ENCODE measurements around the gene TCEA2.
A peak's percentile ranks its signal among the peaks of the same experiment; 100 is the strongest.

TCEA2 gene

DNA sequence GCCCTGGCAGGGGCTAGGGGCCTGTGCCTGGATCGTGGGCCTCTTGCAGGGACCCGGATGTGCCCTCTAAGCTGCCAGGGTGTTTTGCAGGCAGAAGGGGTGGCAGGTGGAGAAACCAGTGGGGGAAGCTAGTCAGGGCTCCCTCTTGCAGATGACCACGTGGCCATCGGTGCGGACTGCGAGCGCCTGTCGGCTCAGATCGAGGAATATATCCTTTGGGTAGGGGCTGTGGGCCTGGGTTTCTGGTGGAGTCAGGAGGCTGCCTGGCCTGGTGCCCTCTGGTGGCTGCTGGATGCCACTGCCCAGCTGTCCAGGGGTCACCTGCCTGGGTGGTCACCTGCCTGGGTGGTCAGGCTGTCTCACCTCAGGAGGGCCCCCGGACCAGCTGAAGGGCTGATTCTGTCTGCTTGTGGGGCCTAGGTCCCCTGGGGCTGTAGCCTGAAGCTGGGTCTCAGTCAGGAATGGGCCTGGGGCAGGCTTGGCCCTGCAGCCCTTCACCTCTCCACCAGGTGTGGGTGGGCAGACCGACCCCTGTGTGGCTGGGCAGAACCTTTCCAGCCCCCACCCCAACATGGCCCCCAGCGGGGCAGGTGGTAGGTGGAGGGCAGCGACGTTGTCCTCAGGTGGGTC lies 6.7 kb downstream of the TCEA2 start:
- Mint-ChIP-seq H3K4me3 (no peak overlapping the region), H3K4me1 (peaks cover 14% of the 10 kb centered on the region), H3K36me3 (ENCODE audit: low read depth) (no peaks in the 10 kb centered on the region), H3K27me3 (ENCODE audit: low read depth, poor library complexity) (no peaks in the 10 kb centered on the region), H3K9me3 (no peaks in the 10 kb centered on the region), H3K27ac (no peak overlapping the region)
- DNase-seq: peak; percentile 87
- peak; percentile 87 for TF ChIP-seq CTCF (IDR thresholded peaks at IDR 0.05)

- H3K4me3 Mint-ChIP-seq: no peak overlapping the region
- H3K27me3 Mint-ChIP-seq (ENCODE audit: low read depth, poor library complexity): no peaks in the 10 kb centered on the region
- peaks cover 7% of the 10 kb centered on the region for H3K4me1 Mint-ChIP-seq
- no peak overlapping the region for H3K27ac Mint-ChIP-seq
- no peak for DNase-seq
- H3K9me3 Mint-ChIP-seq: no peaks in the 10 kb centered on the region
- no peaks in the 10 kb centered on the region for H3K36me3 Mint-ChIP-seq (ENCODE audit: low read depth)
- no peak for TF ChIP-seq CTCF (IDR thresholded peaks at IDR 0.05)
These were observed 7.4 kb downstream of the TCEA2 start for GRCh38 chr20:64070244-64070993.

- no peaks in the 10 kb centered on the region for H3K27me3 Mint-ChIP-seq (ENCODE audit: low read depth, poor library complexity)
- no peaks in the 10 kb centered on the region for H3K36me3 Mint-ChIP-seq (ENCODE audit: low read depth)
- no peaks in the 10 kb centered on the region for H3K4me1 Mint-ChIP-seq
- no peak for TF ChIP-seq CTCF (IDR thresholded peaks at IDR 0.05)
- DNase-seq: no peak
- H3K4me3 Mint-ChIP-seq: no peak overlapping the region
- H3K9me3 Mint-ChIP-seq: no peaks in the 10 kb centered on the region
- H3K27ac Mint-ChIP-seq: no peak overlapping the region
These were observed 8.6 kb downstream of the TCEA2 start for GRCh38 chr20:64071341-64072332.

DNA sequence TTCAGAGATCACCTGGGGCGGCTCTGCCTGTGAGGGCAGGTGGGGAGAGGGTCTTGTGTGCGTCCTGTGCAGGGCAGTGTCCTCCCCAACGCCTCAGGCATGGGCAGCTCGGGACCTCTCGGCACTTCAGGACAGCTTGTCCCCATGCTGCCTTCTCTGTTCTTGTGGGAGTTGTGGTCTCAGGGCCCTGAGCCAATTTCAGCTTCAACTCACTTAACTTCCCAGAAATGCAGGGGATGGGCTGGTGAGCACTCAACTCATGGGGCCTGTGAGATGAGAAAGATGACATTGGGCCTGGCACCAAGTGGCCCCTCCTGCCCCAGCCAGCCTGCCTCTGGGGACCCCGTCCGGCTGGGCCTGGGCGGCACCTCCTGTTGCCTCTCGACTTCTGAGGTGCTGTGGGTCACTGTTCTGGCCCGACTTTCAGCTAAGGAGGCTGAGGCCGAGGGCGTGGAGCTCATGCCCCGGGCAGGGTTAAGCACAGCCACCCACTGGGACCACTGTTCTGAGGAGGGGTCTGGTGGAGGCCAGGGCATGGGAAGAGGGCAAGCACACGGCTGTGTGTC lies 9.6 kb downstream of the TCEA2 start:
- Mint-ChIP-seq H3K4me1 (no peaks in the 10 kb centered on the region), H3K4me3 (no peak overlapping the region), H3K36me3 (ENCODE audit: low read depth) (no peaks in the 10 kb centered on the region), H3K27me3 (ENCODE audit: low read depth, poor library complexity) (no peaks in the 10 kb centered on the region), H3K27ac (no peak overlapping the region), H3K9me3 (no peaks in the 10 kb centered on the region)
- DNase-seq: no peak
- TF ChIP-seq CTCF (IDR thresholded peaks at IDR 0.05): no peak

- no peak for TF ChIP-seq CTCF (IDR thresholded peaks at IDR 0.05)
- Mint-ChIP-seq H3K4me3 (no peak overlapping the region), H3K9me3 (no peaks in the 10 kb centered on the region), H3K36me3 (ENCODE audit: low read depth) (no peaks in the 10 kb centered on the region), H3K27me3 (ENCODE audit: low read depth, poor library complexity) (no peaks in the 10 kb centered on the region), H3K4me1 (peaks cover 7% of the 10 kb centered on the region), H3K27ac (no peak overlapping the region)
- no peak for DNase-seq
These were observed 10.6 kb downstream of the TCEA2 start for GRCh38 chr20:64073476-64074183.

Measured in nephron progenitor cell (in vitro differentiated cells).